Mammary epithelial cell (primary cell): ENCODE results near the gene PDK4.

Experiments
- CTCF ChIP-seq, 2 donors: IDR thresholded peaks in 1 of 2; conservative IDR thresholded peaks in 1 of 2; 2 replicates each; pipeline ENCODE4 v1.5.1; 2011 to 2012; ENCODE audit warnings: inconsistent platforms in 2 of 2, low read length in 2 of 2, mild to moderate bottlenecking in 2 of 2, control low read depth in 1 of 2, low read depth in 1 of 2; ENCODE audit not compliant: insufficient read depth in 1 of 2; ENCODE audit errors: extremely low read depth in 1 of 2
- EZH2 ChIP-seq: IDR thresholded peaks from 2 replicates; pipeline ENCODE4 v1.6.1; 2012; ENCODE audit warnings: low read length, inconsistent platforms, borderline replicate concordance

- TF ChIP-seq CTCF (conservative IDR thresholded peaks at IDR 0.05 in 1 of 2, IDR thresholded peaks at IDR 0.05 in 1 of 2; ENCODE audit: extremely low read depth in 1 of 2, insufficient read depth in 1 of 2, low read depth in 1 of 2, low read length in 2 of 2) = no peak
- no peak for TF ChIP-seq EZH2
These were observed 2.2 kb upstream of the PDK4 start for GRCh38 chr7:95598511-95598910.
